ENCODE measurements around the gene TMUB1.
A peak's percentile ranks its signal among the peaks of the same experiment; 100 is the strongest.

Gene TMUB1

GRCh38 chr7:151094675-151095074, 11.4 kb upstream of the TMUB1 start:
- H3K4me3 ChIP-seq (ENCODE audit: low read length), result no peak overlapping the region
- TF ChIP-seq CTCF (IDR thresholded peaks at IDR 0.05; ENCODE audit: insufficient read depth, low read depth, low read length, missing control alignments), result no peak
- DNase-seq (ENCODE audit: low read depth), result no peak

GRCh38 chr7:151093748-151094147, 10.5 kb upstream of the TMUB1 start:
- DNase-seq (ENCODE audit: low read depth), result no peak
- no peak for TF ChIP-seq CTCF (IDR thresholded peaks at IDR 0.05; ENCODE audit: insufficient read depth, low read depth, low read length, missing control alignments)
- H3K4me3 ChIP-seq (ENCODE audit: low read length), result no peak overlapping the region

DNA sequence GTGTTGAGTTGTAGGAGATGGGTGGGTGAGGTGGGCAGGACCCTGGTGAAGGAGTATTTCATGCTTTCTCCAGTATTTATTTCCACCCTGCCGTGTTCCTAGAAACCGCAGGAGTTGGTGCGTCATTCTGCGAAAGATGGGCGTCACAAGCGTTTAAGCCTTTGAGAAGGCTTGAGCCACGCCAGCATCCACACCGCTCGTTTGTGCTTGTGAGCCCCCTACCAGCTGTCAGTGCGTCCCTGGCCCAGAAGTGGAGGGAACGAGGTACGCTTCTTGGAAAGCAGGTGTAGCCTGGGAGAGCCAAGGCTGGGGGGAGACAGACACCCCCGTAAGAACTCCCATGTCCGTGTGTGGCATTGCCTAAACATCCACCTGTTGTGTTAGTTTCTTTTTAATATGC, 8.7 kb upstream of the TMUB1 start:
- no peak overlapping the region for H3K4me3 ChIP-seq (ENCODE audit: low read length)
- no peak for DNase-seq (ENCODE audit: low read depth)
- TF ChIP-seq CTCF (IDR thresholded peaks at IDR 0.05; ENCODE audit: insufficient read depth, low read depth, low read length, missing control alignments), result no peak

DNA sequence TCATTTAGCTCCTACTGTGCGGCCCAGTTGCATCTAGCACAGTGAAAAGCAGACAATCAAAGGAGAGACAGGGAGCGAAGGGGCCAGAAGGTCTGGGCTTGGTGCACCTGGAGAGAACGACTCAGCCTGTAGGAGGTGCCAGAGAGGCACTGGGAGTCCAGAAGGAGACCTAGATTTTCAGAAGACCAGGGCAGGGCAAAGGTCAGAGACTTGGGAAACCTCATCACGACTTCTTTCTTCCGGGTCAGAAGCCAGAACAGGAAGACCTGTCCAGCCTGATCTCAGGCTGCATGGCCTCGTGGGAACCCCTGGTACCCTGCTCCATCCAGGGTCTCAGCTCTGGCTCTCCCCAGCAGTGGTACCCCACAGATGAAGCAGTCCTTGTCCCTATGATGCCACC, 8.1 kb upstream of the TMUB1 start:
- TF ChIP-seq CTCF (IDR thresholded peaks at IDR 0.05; ENCODE audit: insufficient read depth, low read depth, low read length, missing control alignments), result peak; percentile 62
- no peak overlapping the region for H3K4me3 ChIP-seq (ENCODE audit: low read length)
- DNase-seq (ENCODE audit: low read depth), result no peak

GRCh38 chr7:151091003-151091402, 7.7 kb upstream of the TMUB1 start:
- TF ChIP-seq CTCF (IDR thresholded peaks at IDR 0.05; ENCODE audit: insufficient read depth, low read depth, low read length, missing control alignments), result no peak
- H3K4me3 ChIP-seq (ENCODE audit: low read length), result no peak overlapping the region
- DNase-seq (ENCODE audit: low read depth), result no peak

DNA sequence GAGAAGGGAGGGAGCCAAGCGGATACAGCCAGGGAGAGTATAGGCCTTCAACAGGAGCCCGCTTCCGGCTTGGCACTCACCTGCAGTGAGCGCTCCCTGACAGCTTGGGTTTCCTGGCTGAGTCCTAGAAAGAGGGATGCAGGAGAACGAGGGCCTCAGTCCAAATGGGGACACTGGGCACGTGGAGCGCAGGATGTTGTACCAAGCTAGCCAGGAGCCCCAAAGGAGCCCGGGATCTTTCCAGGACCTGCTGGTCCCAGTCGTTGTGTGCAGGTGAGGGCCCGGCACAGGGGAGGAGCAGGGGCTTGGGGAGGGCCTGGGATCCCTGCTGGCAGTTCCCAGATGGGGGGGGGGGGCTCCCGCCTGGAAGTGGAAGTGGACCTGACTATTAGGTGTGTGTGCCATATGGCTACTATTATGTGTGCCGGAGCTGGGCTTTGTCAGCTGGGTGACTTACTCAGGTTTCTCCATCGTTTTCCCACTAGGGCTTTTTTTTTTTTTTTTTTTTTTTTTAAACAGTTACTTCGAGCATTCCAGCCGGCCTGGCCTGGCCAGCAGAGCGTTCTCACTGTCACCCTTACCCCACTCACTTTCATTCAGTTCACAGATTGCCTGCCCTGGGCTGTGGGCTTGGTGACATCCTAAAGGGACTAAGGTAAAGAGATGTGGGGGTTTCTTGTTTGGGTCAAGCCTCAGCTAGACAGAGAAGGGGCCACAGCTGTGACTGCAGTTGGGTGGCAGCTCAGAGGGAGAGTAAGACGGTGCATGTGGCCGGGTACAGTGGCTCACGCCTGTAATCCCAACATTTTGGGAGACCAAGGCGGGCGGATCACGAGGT, 6.8 kb upstream of the TMUB1 start:
- H3K4me3 ChIP-seq (ENCODE audit: low read length), result no peak overlapping the region
- no peak for DNase-seq (ENCODE audit: low read depth)
- TF ChIP-seq CTCF (IDR thresholded peaks at IDR 0.05; ENCODE audit: insufficient read depth, low read depth, low read length, missing control alignments), result no peak

Data from epithelial cell of esophagus (primary cell).